Neural cell (in vitro differentiated cells): ENCODE measurements around the gene TAC4.

Experiments
- EP300 ChIP-seq: fragments of 450-650 bp; conservative IDR thresholded peaks from 2 replicates; pipeline ENCODE4 v1.6.1; 2014; ENCODE audit warnings: antibody characterized with exemption, mild to moderate bottlenecking, moderate library complexity; ENCODE audit not compliant: poor library complexity, severe bottlenecking
- EZH2 ChIP-seq: fragments of 200-600, 300-800 bp; shearing (Covaris generic), sonication (generic); IDR thresholded peaks from 2 replicates; pipeline ENCODE4 v1.6.1; 2014; ENCODE audit warnings: antibody characterized with exemption, low read length, borderline replicate concordance, mild to moderate bottlenecking; ENCODE audit not compliant: insufficient read depth, poor library complexity, severe bottlenecking
- MXI1 ChIP-seq: fragments of 450-650 bp; conservative IDR thresholded peaks from 2 replicates; pipeline ENCODE4 v1.6.1; 2014; ENCODE audit warnings: antibody characterized with exemption, mild to moderate bottlenecking; ENCODE audit not compliant: poor library complexity, severe bottlenecking
- POLR2AphosphoS5 ChIP-seq: IDR thresholded peaks from 2 replicates; pipeline ENCODE4 v1.6.1; 2012
- SMC3 ChIP-seq: fragments of 450-650 bp; conservative IDR thresholded peaks from 2 replicates; pipeline ENCODE4 v1.6.1; 2014; ENCODE audit warnings: antibody characterized with exemption, mild to moderate bottlenecking, moderate library complexity; ENCODE audit not compliant: poor library complexity
- TAF1 ChIP-seq: IDR thresholded peaks from 2 replicates; pipeline ENCODE4 v1.6.1; 2012; ENCODE audit warnings: low read depth
- TF ChIP-seq, protein P1 (sequence below): fragments of 450-650 bp; IDR thresholded peaks from 2 replicates; pipeline ENCODE4 v1.5.1; 2014; ENCODE audit warnings: antibody characterized with exemption, mild to moderate bottlenecking, moderate library complexity; ENCODE audit not compliant: poor library complexity, severe bottlenecking
- TF ChIP-seq, protein P2 (sequence below): IDR thresholded peaks from 2 replicates; pipeline ENCODE4 v1.6.1; 2012; ENCODE audit warnings: borderline replicate concordance

GRCh38 chr17:49798738-49799137, 49.1 kb downstream of the TAC4 start:
- TF ChIP-seq, protein P1, sequence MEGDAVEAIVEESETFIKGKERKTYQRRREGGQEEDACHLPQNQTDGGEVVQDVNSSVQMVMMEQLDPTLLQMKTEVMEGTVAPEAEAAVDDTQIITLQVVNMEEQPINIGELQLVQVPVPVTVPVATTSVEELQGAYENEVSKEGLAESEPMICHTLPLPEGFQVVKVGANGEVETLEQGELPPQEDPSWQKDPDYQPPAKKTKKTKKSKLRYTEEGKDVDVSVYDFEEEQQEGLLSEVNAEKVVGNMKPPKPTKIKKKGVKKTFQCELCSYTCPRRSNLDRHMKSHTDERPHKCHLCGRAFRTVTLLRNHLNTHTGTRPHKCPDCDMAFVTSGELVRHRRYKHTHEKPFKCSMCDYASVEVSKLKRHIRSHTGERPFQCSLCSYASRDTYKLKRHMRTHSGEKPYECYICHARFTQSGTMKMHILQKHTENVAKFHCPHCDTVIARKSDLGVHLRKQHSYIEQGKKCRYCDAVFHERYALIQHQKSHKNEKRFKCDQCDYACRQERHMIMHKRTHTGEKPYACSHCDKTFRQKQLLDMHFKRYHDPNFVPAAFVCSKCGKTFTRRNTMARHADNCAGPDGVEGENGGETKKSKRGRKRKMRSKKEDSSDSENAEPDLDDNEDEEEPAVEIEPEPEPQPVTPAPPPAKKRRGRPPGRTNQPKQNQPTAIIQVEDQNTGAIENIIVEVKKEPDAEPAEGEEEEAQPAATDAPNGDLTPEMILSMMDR, result no peak
- no peak for TF ChIP-seq MXI1
- TF ChIP-seq, protein P2, sequence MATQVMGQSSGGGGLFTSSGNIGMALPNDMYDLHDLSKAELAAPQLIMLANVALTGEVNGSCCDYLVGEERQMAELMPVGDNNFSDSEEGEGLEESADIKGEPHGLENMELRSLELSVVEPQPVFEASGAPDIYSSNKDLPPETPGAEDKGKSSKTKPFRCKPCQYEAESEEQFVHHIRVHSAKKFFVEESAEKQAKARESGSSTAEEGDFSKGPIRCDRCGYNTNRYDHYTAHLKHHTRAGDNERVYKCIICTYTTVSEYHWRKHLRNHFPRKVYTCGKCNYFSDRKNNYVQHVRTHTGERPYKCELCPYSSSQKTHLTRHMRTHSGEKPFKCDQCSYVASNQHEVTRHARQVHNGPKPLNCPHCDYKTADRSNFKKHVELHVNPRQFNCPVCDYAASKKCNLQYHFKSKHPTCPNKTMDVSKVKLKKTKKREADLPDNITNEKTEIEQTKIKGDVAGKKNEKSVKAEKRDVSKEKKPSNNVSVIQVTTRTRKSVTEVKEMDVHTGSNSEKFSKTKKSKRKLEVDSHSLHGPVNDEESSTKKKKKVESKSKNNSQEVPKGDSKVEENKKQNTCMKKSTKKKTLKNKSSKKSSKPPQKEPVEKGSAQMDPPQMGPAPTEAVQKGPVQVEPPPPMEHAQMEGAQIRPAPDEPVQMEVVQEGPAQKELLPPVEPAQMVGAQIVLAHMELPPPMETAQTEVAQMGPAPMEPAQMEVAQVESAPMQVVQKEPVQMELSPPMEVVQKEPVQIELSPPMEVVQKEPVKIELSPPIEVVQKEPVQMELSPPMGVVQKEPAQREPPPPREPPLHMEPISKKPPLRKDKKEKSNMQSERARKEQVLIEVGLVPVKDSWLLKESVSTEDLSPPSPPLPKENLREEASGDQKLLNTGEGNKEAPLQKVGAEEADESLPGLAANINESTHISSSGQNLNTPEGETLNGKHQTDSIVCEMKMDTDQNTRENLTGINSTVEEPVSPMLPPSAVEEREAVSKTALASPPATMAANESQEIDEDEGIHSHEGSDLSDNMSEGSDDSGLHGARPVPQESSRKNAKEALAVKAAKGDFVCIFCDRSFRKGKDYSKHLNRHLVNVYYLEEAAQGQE, result no peak
- TF ChIP-seq EZH2, result no peak
- TF ChIP-seq SMC3, result no peak
- TF ChIP-seq EP300, result no peak
- TF ChIP-seq POLR2AphosphoS5, result no peak
- no peak for TF ChIP-seq TAF1
